Natural killer cell treated with Interleukin-12 subunit alpha and Interleukin-12 subunit beta and Interleukin-15 and Interleukin-18, amount 100 ng/mL, for 72 hours (primary cell): ENCODE data around the gene ANKMY1. TPM values are rescaled to one million over a fixed set of nuclear protein-coding genes. Genes with fewer than 3 reads are reported as not detected.

Source experiments
- ATAC-seq, 2 donors: fragments of 150-1000 bp; cut with Tn5 transposase in 1 of 2; sonication (Bioruptor Pico), chemical (Tn5 transposase) in 1 of 2; 2 replicates each; pipeline ENCODE4 v1.10.0; 2021
- DNase-seq: peaks from one replicate; pipeline ENCODE4 v3.0.0; 2022; ENCODE audit warnings: low spot score
- H3K27ac Mint-ChIP-seq, 2 donors: 1 replicate in 1 of 2; 2 replicates in 1 of 2; pipeline ENCODE4 v1.8.0; 2022; ENCODE audit warnings: mixed read lengths in 2 of 2, mild to moderate bottlenecking in 1 of 2, moderate library complexity in 1 of 2
- H3K27me3 Mint-ChIP-seq, 2 donors: 1 replicate in 1 of 2; 2 replicates in 1 of 2; pipeline ENCODE4 v1.8.0; 2022; ENCODE audit warnings: mixed read lengths in 2 of 2
- H3K36me3 Mint-ChIP-seq: one replicate; pipeline ENCODE4 v1.8.0; 2022; ENCODE audit warnings: mixed read lengths
- H3K4me1 Mint-ChIP-seq, 2 donors: 1 replicate in 1 of 2; 2 replicates in 1 of 2; pipeline ENCODE4 v1.8.0; 2022; ENCODE audit warnings: low read depth in 2 of 2, mixed read lengths in 2 of 2, mild to moderate bottlenecking in 1 of 2
- H3K4me3 Mint-ChIP-seq: one replicate; pipeline ENCODE4 v1.8.0; 2022; ENCODE audit warnings: mixed read lengths
- H3K9me3 Mint-ChIP-seq: 2 replicates; pipeline ENCODE4 v1.8.0; 2022; ENCODE audit warnings: mixed read lengths
- total RNA-seq, 2 donors: library from RNA; stranded (reverse); gene quantifications; one replicate each; pipeline ENCODE4 v1.2.3, GENCODE V29; 2022

The ANKMY1 gene
- total RNA-seq, 2 donors from 2014 or later, result 13.0 to 40.9 TPM

DNA sequence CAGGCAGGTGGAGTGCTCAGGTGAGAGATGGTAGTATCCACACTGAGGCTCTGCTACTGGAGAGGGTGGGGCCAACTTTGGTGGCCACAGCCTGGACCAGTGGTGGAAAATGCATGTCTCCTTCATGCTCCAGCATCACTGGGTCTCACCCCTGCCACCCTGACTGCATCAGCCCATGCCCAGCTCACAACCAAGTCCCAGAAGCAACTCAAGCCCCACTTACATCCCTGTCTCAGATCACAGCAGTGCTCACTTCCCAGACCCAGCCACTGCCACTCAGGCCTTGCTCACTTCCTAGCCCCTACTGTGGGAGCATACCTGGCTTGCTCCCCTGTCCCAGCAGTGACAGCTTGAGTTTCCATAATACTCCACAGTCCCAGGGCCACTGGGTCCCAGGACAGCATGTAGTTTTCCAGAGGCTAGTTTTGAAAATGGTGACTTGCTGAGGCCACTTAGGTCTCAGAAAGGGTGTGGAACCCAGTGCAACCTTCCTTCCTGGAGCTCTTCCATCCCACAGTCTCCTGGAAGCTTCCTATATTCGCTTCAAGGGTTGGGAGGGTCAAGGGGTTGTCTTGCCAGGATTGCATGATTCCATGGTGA lies 63.5 kb downstream of the ANKMY1 start:
- peaks cover 48% of the 10 kb centered on the region for H3K36me3 Mint-ChIP-seq
- H3K9me3 Mint-ChIP-seq, result peaks cover 19% of the 10 kb centered on the region
- DNase-seq (no peak), ATAC-seq (no peak)
- no peaks in the 10 kb centered on the region for H3K4me1 Mint-ChIP-seq
- no peak overlapping the region for H3K4me3 Mint-ChIP-seq
- no peaks in the 10 kb centered on the region for H3K27me3 Mint-ChIP-seq
- H3K27ac Mint-ChIP-seq, result no peak overlapping the region

DNA sequence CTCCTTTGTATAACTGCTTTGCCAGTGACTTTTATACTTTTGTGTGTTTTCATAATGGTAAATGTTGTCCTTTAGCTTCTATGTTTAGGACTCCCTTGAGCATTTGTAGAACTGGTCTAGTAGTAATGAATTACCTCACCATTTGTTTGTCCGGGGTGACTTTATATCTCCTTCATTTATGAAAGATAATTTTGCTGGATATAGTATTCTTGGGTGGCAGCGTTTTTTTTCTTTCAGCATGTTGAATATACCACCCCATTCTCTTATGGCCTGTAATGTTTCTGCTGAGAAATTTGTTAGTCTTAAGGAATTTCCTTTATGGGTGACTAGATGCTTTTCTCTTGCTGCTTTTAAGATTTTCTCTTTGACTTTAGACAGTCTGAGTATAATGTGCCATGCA lies 66.3 kb downstream of the ANKMY1 start:
- Mint-ChIP-seq H3K36me3 (peaks cover 68% of the 10 kb centered on the region), H3K9me3 (peaks cover 34% of the 10 kb centered on the region), H3K4me1 (no peaks in the 10 kb centered on the region), H3K27ac (no peak overlapping the region), H3K27me3 (no peaks in the 10 kb centered on the region), H3K4me3 (no peak overlapping the region)
- ATAC-seq (no peak), DNase-seq (no peak)

DNA sequence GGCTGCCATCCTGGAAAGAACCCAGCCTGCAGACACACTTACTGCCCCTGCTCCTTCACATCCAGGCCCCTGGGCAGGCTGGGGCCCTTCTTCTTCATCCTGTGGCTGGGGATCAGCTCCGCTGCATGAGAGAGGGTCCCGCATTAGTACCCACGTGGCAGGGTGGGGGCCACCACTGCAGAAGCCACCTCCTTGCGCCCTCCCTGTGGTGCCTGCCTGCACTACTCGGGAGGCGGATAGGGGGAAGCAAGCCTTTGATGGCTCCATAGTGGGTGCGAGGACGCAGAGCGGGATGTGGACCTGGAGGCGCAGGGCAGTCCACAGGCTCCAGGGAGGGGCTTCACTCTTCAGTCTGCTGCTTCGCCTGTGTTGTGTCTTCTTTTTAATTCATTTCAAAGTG lies 75.6 kb downstream of the ANKMY1 start:
- no peak for ATAC-seq
- H3K4me3 Mint-ChIP-seq, result no peak overlapping the region
- no peaks in the 10 kb centered on the region for H3K4me1 Mint-ChIP-seq
- peaks cover 3% of the 10 kb centered on the region for H3K9me3 Mint-ChIP-seq
- no peak overlapping the region for H3K27ac Mint-ChIP-seq
- no peaks in the 10 kb centered on the region for H3K27me3 Mint-ChIP-seq
- peaks cover 4% of the 10 kb centered on the region for H3K36me3 Mint-ChIP-seq
- no peak for DNase-seq

DNA sequence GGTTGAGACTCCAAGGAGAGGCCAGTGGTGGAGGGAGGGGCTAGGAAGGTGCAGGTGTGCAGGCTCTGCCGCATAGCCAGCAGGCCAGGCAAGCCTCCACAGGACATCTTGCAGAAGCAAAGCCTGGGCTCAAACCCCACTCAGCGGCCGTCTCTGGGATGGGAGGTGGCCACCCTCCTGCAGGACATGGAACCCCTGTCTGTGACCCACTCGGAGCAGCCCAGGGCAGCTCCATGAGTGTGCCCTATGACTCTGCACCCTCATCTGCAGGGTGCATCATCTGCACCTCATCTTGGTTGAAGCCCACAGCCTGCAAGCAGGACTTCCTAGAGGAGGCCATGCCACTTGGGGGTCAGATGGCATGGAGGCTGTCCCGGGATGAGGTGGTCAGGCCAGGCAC lies 76.1 kb downstream of the ANKMY1 start:
- Mint-ChIP-seq H3K4me3 (no peak overlapping the region), H3K9me3 (no peaks in the 10 kb centered on the region), H3K4me1 (no peaks in the 10 kb centered on the region), H3K27ac (no peak overlapping the region), H3K27me3 (no peaks in the 10 kb centered on the region), H3K36me3 (peaks cover under 1% of the 10 kb centered on the region)
- DNase-seq, result no peak
- ATAC-seq, result peak in 1 of 2 donors; percentile 7

DNA sequence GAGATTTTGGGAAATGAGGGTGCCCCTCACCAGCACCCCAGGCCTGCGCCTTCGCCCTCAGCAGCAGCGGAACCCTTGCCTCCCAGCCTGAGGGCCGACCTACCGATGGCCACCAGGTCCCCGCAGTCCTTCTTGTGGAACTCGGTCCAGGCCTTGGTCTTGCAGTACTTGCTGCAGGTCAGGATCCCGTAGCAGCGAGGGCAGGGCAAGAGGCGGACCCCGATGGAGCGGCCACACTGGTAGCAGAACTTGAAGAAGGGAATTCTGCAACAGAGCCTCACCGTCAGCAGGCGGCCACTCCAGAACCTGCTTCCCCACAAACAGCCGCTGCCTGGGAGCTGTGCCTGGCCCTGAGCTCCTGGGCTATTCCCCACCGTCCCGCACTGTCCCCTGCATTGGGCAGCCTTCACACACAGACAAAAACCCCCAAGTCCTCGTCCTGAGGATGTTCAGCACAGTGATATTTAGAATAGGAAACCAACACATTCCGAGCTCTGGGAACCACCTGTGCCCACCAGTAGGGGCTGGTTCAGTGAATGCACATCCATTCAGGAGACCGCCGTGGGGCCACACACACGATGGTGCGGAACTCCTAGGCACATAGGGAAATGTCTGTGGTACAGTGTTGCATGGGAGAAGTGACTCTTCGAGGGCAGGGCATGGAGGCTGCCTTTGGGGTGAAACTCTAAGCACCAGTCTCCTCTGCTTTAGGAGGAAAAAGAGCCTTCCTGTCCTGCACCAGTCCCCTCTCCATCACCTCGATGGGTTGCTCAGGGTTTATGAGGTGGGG lies 76.8 kb downstream of the ANKMY1 start:
- H3K4me1 Mint-ChIP-seq, result no peaks in the 10 kb centered on the region
- H3K4me3 Mint-ChIP-seq, result no peak overlapping the region
- DNase-seq (no peak), ATAC-seq (peak in 1 of 2 donors; percentile 6)
- no peak overlapping the region for H3K27ac Mint-ChIP-seq
- no peaks in the 10 kb centered on the region for H3K27me3 Mint-ChIP-seq
- H3K36me3 Mint-ChIP-seq, result peaks cover 3% of the 10 kb centered on the region
- H3K9me3 Mint-ChIP-seq, result no peaks in the 10 kb centered on the region

DNA sequence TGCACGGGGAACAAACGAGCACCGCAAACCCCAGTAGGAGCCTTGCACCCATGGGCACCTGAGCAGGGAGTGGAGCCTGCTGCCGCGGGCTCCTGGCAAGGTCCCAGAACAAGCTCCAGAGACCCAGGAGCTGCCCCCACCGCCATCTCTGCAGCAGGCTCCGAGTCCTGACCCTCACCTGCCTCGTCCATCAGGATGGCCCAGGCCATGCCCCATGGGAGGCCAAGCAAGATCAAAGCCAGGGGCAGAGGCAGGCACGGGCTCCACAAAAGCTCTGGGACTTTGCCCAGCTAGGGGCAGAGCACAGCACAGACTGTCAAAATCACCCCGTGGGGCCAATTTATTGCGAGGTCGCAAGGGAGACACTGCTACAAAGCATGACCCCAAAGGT lies 78.7 kb downstream of the ANKMY1 start:
- ATAC-seq, result no peak
- Mint-ChIP-seq H3K4me3 (no peak overlapping the region), H3K36me3 (peaks cover 12% of the 10 kb centered on the region), H3K9me3 (peaks cover 3% of the 10 kb centered on the region), H3K27me3 (no peaks in the 10 kb centered on the region), H3K27ac (no peak overlapping the region), H3K4me1 (no peaks in the 10 kb centered on the region)
- DNase-seq, result no peak

DNA sequence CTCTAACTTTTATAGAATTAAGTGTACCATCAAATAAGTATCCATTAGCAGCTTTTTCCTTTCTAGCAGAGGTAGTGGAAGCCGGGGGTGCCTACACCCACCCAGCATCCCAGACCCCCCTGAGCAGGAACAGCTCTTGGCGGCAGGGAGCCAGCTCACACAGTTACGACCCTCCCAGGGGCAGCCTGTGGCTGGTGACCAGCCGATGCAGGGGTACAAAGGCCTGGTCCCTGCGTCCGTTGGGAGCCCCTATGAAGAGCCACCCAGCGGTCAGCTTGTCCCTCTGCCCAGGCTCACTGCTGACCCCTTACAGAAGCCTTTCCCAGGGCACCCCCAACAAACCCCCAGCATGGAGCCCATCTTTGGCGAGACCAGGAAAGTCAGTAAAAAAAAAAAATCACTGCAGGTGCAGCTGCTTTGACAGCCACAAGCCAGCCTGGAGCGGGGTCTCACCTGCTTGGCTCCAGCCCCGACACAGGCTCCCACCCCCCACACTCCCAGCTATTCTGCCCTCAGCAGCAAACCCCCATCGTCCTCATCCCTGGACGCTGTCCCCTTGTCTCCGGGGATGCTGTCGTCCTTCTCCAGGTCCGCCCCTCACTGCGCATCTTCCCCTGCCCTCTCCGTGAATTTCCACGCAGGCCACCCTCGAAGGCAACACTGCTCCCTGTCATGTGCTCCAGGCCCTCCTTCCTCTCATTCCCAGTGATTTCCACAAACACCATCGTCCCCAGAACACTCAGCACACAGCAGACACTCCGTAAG lies 79.3 kb downstream of the ANKMY1 start:
- H3K27ac Mint-ChIP-seq, result no peak overlapping the region
- H3K4me1 Mint-ChIP-seq, result no peaks in the 10 kb centered on the region
- no peak overlapping the region for H3K4me3 Mint-ChIP-seq
- no peaks in the 10 kb centered on the region for H3K27me3 Mint-ChIP-seq
- DNase-seq (no peak), ATAC-seq (no peak)
- peaks cover 16% of the 10 kb centered on the region for H3K36me3 Mint-ChIP-seq
- H3K9me3 Mint-ChIP-seq, result peaks cover 7% of the 10 kb centered on the region

DNA sequence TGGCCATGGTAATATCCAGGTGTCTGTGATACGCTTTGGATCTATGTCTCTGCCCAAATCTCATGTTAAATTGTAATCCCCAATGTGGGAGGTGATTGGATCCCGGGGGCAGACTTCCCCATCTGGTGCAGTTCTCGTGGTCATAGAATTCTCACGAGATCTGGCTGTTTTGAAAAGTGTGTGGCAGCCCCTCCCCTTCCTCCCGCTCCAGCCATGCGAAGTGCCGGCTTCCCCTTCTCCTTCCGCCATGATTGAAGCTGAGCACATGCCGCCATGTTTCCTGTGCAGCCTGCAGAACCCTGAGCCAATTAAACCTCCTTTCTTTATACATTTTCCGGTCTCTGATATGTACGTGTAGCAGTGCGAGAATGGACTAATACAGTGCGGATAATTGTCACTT lies 79.9 kb downstream of the ANKMY1 start:
- Mint-ChIP-seq H3K4me3 (no peak overlapping the region), H3K9me3 (peaks cover 7% of the 10 kb centered on the region), H3K27ac (no peak overlapping the region), H3K27me3 (no peaks in the 10 kb centered on the region), H3K4me1 (no peaks in the 10 kb centered on the region), H3K36me3 (peaks cover 22% of the 10 kb centered on the region)
- no peak for DNase-seq
- no peak for ATAC-seq

DNA sequence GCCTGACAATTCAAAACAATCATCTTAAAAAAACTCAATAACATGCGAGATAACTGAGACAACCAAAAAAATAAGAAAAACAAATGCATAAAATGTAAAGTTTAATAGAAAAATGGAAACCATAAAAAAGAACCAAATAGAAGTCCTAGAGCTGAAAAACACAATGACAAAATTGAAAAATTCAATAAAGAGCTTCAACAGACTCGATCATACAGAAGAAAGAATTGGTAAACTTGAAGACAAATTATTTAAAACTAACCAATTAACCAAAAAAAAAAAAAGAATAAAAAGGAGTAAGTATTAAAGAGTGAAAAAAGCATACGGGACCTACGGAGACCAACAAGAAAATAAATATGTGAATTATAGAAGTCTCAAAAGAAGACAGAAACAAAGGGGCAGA lies 84.6 kb downstream of the ANKMY1 start:
- Mint-ChIP-seq H3K4me3 (no peak overlapping the region), H3K9me3 (peaks cover 7% of the 10 kb centered on the region), H3K4me1 (no peaks in the 10 kb centered on the region), H3K27ac (no peak overlapping the region), H3K27me3 (no peaks in the 10 kb centered on the region), H3K36me3 (peaks cover 22% of the 10 kb centered on the region)
- DNase-seq (no peak), ATAC-seq (no peak)

DNA sequence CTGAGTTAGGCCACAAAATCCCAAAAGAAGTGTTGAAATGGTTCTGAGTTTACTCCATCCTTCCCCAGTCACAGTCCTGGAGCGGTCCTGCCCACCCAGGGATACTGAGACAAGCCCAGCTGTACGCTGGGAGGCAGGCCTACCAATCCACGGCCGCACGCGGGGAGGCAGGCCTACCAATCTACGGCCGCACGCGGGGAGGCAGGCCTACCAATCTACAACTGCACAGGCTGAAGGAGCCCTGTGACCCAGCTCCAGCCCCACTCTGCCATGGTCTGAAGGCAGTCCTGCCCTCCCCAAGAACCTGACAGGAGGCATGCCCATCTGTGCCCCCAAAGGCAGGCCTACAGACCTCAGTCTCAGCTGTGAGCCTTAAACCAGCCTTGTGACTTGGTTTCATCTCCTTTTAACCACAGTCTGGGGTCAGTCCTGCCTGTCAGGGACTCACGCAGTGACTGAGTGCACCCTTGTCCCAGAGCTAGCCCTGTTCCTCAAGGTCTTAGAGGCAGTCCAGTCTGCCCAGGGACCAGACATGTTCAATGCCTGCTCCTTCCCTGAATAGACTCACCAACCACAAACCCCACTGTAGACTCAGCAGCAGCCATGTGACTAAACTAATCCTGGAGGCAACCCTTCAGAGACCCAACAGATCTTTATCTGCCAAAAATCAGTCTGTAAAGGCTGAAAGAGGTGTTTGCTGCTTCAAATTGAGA lies 85.6 kb downstream of the ANKMY1 start:
- ATAC-seq, result no peak
- Mint-ChIP-seq H3K4me1 (no peaks in the 10 kb centered on the region), H3K27me3 (no peaks in the 10 kb centered on the region), H3K27ac (no peak overlapping the region), H3K4me3 (no peak overlapping the region), H3K36me3 (peaks cover 22% of the 10 kb centered on the region), H3K9me3 (peaks cover 7% of the 10 kb centered on the region)
- no peak for DNase-seq

DNA sequence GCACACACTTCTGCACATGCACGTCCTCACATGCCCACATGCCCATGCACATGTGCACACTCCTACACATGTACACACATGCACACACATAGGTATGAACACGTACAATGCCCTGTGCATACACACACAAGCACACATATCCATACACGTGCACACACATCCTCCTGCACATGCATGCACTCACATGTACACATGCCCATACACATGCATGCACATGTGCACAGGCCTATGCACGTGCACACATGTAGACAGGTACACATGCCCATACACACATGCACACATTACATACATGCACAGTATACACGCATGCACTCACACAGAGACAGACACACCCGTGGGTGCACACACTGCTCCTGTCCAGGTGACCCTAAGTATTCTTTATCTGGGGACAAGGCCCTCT lies 88.0 kb downstream of the ANKMY1 start:
- H3K9me3 Mint-ChIP-seq, result peaks cover 7% of the 10 kb centered on the region
- peak in 1 of 2 donors; percentile 15 for ATAC-seq
- no peaks in the 10 kb centered on the region for H3K27me3 Mint-ChIP-seq
- no peak overlapping the region for H3K4me3 Mint-ChIP-seq
- peaks cover 12% of the 10 kb centered on the region for H3K36me3 Mint-ChIP-seq
- H3K4me1 Mint-ChIP-seq, result no peaks in the 10 kb centered on the region
- no peak for DNase-seq
- no peak overlapping the region for H3K27ac Mint-ChIP-seq

DNA sequence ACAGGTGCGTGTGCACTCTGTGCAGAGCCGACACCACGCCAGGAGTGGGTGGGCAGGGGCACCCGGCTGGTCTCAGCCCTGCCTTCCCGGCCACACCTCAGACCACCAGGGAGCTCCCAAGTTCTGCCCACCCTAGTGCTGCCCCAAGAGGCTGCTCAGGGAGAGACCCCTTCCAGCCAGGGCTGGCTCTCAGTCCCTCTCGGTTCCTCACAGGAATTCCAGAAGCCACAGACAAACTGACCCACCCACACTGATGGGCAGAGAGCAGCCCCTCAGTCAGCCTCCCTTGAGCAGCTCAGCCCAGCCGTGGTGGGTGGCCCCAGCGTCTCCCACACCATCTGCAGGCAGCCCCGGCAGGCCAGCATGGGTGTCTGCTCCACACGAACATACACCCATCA lies 88.5 kb downstream of the ANKMY1 start:
- Mint-ChIP-seq H3K27ac (no peak overlapping the region), H3K4me3 (no peak overlapping the region), H3K36me3 (peaks cover 9% of the 10 kb centered on the region), H3K27me3 (no peaks in the 10 kb centered on the region), H3K4me1 (no peaks in the 10 kb centered on the region), H3K9me3 (peaks cover 4% of the 10 kb centered on the region)
- DNase-seq, result no peak
- no peak for ATAC-seq

DNA sequence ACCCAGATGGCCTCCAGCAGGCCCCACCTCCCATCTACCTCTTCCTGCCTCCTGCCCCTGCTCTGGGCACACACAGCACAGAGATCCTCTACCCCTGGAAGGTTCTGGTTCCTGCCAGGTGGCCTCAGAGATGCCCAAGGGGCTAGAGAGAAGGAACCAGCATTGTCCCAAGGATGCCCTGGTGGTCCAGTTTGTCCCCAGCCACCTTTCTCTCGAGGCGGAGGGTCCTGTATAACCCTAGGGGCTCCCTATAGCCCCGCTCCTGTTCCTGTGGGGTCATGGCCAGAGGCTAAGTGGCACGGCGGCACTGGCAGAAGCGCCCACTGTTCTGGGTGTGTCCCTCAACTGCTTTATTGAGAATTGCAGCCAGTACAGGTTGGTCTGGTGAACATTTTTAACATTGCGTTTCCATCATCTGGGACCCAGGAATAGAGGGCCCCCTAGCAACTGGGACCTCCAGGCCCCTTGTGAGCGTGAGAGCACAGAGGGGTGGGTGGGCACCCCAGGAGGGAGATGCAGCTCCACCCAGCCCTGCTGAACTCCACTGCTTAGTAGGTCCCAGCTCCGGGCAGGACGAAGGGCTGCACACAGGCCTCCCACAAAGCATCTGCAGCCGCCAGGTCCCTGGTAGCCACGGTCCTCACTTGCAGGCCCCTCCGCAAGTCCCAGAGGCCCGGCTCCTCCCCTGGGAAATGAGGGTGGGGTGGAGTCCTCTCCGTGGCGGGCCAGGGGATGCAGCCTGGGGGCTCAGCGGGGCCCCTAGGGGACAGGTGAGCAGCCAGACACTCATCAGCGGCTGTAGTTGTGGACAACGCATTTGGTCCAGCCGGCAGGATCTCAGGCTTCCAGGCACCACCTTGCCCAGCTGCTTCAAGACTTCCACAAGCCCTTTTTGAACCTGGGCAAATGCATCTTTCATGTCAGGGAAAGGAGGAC lies 89.2 kb downstream of the ANKMY1 start:
- Mint-ChIP-seq H3K36me3 (peaks cover 6% of the 10 kb centered on the region), H3K4me3 (no peak overlapping the region), H3K27me3 (no peaks in the 10 kb centered on the region), H3K27ac (no peak overlapping the region), H3K9me3 (peaks cover under 1% of the 10 kb centered on the region), H3K4me1 (no peaks in the 10 kb centered on the region)
- ATAC-seq (no peak), DNase-seq (no peak)
